GM11168 (cell line): Measurements from ENCODE around the gene TMIGD2.
"Not testable (repeated sequence)": the region's sequence is repeated elsewhere in the genome, so short reads cannot be mapped to it uniquely, and the experiment has no call there.

ENCODE experiments used
- in situ Hi-C: fragments of 300-500 bp; cut with MboI; formaldehyde crosslinking; loops from one replicate; pipeline ENCODE4 v1.12.0; 2022; ENCODE audit warnings: low sequenced_read_pairs; ENCODE audit not compliant: unreplicated experiment

The TMIGD2 gene

DNA sequence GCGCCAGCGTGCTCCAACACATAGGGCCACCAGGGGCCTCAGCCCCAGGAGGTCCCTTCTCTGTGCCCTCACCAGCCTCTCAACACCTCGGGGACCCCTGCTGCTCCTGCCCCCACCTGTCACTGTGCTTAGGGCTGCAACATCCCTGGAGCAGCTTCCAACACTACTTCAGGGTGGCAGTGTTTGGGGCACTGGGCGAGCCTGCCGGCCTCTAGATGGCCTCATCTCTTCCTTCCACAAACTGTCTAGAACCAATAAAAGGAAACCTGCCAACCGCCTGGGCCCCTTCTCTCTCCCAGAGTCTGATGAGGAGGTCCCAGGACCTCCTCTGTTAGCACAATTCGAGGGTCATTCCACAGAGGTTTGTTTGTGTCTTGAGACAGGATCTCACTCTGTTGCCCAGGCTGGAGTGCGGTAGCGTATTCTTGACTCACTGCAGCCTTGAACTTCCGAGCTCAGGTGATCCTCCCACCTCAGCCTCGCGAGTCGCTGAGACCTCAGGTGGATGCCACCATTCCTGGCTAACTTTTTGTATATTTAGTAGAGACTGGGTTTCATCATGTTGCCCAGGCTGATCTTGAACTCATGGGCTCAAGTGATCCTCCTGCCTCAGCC is 33.3 kb downstream of the TMIGD2 start:
- in situ Hi-C loops: loop anchor here (5.0 kb wide), 1 partner anchor 83 kb away; no protein-coding TSS in a partner anchor

DNA sequence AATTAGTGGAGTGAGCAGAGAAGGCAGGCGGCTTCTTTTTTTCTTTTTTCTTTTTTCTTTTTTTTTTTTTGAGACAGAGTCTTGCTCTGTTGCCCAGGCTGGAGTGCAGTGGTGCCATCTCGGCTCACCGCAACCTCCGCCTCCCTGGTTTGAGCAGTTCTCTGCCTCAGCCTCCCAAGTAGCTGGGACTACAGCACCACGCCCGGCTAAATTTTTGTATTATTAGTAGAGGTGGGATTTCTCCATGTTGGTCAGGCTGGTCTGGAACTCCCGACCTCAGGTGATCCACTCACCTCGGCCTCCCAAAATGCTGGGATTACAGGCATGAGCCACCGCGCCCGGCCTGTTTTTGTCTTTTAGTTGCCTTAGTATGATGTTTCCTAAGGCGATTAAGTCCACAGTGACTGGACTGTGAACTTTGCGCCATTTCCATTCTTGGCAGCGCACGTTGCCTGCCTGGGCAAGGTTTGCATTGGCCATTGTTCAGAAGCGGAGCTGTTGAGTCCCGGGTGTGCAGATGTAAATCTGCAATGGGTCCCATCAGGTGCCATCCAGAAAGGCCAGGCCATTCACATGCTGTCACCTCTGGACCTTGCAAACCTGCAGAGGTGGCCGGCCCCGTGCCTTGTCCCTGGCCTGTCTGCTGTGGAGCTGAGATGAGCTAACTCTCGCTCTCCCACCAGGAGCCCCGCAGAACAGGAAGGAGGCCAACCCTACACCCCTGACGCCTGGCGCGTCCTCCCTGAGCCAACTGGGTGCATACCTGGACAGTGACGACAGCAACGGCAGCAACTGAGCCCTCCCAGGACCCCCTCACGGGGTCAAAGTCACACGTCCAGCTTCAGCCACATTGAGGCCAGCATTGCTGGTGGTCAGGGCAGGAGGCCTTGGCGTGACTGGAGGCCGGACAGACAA is 34.0 kb downstream of the TMIGD2 start:
- in situ Hi-C loops: loop anchor here (5.0 kb wide), 1 partner anchor 84 kb away; no protein-coding TSS in a partner anchor

DNA sequence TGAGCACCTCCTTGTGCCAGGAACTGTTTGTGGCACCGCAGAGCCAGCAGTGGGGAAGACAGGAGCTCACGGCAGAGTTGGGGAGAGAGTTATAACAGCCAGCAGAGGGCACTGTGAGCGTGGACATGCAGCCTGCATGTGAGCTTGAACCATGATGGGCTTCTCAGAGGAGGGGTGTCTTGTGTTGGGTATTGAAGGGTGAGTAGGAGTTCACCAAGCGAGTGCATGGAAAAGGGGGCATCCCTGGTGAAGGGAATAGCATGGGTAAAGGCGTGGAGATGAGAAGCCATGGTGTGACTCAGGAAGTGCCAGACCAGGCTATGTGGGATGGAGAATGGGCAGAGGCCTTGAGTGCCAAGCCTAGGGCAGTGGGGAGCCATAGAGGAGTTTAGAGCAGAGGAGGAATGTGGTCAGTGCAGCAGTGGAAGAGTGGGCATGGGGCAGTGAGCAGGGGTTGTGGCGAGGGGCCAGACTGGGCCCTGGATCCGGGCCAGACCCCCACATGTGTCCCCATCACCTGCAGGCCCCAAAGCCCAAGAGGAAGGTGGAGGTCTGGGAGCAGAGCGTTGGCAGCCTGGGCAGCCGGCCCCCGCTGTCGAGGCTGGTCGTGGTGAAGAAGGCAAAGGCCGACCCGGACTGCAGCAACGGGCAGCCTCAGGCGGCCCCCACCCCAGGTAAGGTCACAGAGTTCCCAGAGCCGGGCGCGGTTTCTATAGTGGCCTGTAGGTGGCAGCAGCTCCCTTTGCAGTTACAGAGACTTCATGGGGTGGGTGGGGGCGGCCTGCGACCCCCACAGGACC is 34.9 kb downstream of the TMIGD2 start:
- in situ Hi-C loops: loop anchor here (5.0 kb wide), 1 partner anchor 85 kb away; no protein-coding TSS in a partner anchor

DNA sequence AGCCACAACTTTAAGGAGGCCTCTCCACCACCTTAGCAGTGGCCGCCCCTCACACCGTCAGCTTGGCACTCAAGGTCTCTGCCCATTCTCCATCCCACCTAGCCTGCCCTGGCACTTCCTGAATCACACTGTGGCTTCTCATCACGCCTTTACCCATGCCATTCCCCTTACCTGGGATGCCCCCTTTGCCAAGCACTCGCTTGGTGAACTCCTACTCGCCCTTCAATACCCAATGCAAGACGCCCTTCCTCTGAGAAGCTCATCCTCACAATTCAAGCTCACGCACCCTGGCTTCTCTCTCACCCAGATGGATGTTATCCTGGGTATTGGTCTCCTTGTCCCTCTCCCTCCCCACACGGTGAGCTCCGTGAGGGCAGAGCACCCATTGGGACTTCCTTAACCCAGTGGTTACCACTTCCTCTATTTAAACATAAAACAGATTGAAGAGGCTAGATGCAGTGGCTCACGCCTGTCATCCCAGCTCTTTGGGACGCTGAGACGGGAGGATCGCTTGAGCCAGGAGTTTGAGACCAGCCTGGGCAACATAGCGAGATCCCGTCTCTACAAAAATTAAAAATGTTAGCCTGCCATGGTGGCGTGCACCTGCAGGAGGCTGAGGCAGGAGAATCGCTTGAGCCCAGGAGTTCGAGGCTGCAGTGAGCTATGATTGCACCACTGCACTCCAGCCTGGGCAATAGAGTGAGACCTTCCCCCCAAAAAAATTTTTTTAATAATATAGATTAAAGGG is 35.8 kb downstream of the TMIGD2 start:
- in situ Hi-C loops: loop anchor here (5.0 kb wide), 1 partner anchor 86 kb away; no protein-coding TSS in a partner anchor

DNA sequence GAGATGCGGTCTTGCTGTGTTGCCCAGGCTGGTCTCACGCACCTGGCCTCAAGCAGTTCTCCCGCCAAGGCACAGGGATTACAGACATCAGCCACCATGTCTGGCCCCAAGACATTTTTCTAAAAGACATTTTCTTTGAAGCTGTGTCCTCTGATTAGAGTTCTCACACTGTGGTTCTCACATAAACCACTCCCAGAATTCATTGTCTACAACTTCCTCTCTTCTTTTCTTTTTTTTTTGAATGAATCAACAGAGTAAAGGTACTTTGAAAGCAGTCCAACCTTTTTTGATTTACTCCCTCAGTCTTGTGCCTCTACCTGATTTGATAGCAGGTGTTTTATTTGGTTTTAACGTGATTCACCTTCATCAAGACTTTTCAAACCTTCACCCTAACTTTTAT is 37.4 kb downstream of the TMIGD2 start:
- in situ Hi-C loops: loop anchor here (5.0 kb wide), 1 partner anchor 87 kb away; no protein-coding TSS in a partner anchor

DNA sequence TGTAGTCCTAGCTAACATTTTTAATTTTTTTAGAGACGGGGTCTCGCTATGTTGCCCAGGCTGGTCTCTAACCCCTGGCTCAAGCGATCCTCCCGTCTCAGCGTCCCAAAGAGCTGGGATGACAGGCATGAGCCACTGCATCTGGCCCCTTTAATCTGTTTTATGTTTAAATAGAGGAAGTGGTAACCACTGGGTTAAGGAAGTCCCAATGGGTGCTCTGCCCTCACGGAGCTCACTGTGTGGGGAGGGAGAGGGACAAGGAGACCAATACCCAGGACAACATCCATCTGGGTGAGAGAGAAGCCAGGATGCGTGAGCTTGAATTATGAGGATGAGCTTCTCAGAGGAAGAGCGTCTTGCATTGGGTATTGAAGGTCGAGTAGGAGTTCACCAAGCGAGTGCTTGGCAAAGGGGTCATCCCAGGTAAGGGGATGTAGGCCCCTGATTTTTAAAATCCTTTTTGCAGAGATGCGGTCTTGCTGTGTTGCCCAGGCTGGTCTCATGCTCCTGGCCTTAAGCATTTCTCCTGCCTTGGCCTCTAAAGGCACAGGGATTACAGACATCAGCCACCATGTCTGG is 41.5 kb downstream of the TMIGD2 start:
- in situ Hi-C loops: no loop called here

DNA sequence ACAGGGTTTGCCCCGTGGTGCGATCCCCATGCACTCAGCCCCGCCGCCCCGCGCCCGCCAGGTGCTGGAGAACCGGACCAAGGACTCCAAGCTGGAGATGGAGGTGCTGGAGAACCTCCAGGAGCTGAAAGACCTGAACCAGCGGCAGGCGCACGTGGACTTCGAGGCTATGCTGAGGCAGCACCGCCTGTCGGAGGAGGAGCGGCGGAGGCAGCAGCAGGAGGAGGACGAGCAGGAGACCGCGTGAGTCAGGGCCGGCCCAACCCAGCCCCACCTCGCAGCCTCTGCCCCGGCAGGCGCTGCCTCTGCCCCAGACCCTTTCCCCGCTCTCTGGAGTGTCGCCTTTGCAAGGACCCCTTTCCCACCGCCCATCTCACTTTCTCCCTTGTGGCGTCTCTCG is 44.0 kb downstream of the TMIGD2 start:
- in situ Hi-C loops: no loop called here

DNA sequence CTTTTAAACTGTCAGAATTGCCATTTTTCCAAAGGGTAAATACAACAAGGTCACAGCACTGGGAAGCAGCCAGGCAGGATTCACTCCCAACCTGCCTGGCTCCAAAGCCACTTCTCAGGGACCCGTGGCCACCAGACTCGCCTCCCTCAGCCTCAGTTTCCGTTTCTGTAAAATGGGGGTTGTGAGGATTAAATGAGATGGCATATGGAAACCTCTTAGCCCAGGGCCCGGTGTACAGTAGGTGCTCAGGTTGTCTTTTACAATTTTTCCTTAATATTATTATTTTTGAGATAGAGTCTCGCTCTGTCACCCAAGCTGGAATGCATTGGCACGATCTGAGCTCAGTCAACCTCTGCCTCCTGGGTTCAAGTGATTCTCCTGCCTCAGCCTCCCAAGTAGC is 45.2 kb downstream of the TMIGD2 start:
- in situ Hi-C loops: no loop called here

DNA sequence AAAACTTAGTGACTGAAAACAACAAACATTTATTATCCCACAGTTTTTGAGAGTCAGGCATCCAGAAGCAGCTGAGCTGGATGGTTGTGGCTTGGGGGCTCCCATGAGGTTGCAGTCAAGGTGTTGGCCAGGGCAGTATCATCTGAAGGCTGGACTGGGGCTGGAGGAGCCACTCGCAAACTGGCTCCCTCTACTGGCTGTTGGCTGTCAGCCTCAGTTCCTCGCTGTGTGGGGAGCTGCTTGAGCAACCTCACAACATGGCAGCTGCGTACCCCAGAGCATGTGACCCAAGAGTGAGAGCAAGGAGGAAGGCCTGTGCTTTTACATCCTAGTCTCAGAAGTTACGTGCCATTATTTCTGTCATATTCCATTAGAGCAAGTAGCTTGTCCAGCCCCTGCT is 45.6 kb downstream of the TMIGD2 start:
- in situ Hi-C loops: no loop called here

DNA sequence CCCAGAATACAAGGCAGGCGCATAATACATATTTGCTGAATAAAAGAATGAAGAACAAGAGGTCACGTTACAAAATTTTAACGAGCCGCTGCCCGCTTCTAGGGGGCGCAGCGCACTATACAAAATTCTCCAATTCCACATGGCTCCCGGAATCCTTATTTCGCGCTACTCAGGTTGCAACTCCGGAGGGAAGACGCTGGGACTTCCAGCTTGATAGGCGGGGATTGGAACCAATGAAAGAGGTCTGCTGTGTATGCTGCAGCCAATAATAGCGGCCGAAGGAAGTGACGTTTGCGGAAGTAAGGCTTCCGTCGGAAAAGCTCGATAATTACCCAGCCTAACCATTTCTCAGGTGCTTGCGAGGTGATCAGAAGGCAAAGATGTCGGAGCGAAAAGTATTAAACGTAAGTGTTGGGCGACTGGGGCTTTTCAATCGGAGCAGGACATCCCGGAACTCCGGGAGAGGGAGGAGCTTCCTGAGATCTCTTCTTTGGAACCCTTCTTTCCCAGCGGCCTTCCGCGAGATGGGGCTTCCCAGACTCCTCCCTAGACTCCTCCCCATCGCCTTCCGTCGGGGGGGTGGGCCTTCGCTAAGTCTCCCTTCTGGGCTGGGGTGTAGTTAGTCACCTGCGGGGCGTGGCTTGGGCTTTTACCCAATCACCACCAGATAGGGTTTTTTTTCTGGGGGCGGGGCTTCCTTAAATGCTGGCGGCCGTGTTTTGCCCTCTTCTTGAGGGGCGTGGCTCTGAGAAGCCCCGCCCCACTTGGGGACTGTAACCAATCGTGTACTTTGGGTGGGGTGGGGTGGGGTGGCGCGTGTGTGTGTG is 55.2 kb downstream of the TMIGD2 start, which contains the start of gene YJU2:
YJU2 (plus strand) TSS at position 314 of the 827 bp plus-strand sequence; CDS start at position 381, 67 bp downstream.
- in situ Hi-C loops: no loop called here

DNA sequence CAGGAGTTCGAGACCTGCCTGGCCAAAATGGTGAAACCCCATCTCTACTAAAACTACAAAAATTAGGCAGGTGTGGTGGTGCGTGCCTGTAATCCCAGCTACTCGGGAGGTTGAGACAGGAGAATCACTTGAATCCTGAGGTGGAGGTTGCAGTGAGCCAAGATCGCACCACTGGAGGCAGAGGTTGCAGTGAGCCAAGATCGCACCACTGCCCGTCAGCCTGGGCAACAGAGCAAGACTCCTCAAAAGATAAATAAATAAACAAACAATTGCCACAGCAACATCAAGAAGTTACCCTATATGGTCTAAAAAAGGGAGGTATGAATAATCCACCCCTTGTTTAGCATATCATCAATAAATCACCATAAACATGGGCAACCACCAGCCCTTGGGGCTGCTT is 56.3 kb downstream of the TMIGD2 start:
- in situ Hi-C loops: not testable (repeated sequence)
